Adipose tissue (tissue), 3 donors: ENCODE measurements around the gene GPR21. TPM values are rescaled to one million over a fixed set of nuclear protein-coding genes. Genes with fewer than 3 reads are reported as not detected.

Experiments
- H3K27ac ChIP-seq: one replicate; pipeline ENCODE4 v1.5.1; 2013; ENCODE audit warnings: low read depth, low read length
- WGBS, 3 donors: extraction: QIAGEN DNeasy Blood & Tissue Kit; methylation state at CpG; one replicate each; pipeline ENCODE4 v1.1.7; 2013; 5-methylcytosine and 5-hydroxymethylcytosine counted together
- polyA plus RNA-seq, 3 donors: library from polyadenylated mRNA; stranded (reverse); fragments of 200-250 nt; gene quantifications; one replicate each; pipeline ENCODE4 v1.2.3, GENCODE V29; 2013
- donor health status: healthy with polysubstance abuse.
- donor health status: Bipolar disorder and iron deficiency.
- donor health status: healthy.

GPR21 gene
- polyA plus RNA-seq: under 1 TPM in 2 of 3 donors, not detected in 1; 0.07 to 0.37 TPM

GRCh38 chr9:123033352-123033751 lies at the start of gene GPR21:
GPR21 (plus strand) TSS chr9:123033667; CDS start chr9:123034567, 900 bp downstream.
- no peak within 1 kb of the TSS for H3K27ac ChIP-seq
- WGBS, 3 donors: 39 to 66% (median 47%) methylated on average over 7 of the region's 7 CpGs

DNA sequence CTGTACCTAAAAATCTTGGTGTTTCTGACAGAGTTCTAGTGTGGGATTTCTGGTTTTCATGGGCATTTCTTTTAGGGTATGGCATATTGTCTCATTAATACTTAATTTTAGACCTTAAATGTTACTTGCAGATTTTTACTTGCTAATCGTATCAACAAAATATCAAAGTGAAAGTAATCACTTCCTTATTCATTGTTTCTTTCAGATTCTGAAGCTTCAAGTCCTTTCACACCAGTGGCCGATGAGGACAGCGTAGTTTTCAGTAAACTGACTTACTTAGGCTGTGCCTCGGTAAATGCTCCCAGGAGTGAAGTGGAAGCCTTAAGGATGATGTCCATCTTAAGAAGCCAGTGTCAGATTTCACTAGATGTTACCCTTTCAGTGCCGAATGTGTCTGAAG lies 47.5 kb upstream of the GPR21 start:
- 70 to 82% (median 74%) methylated on average over 5 of the region's 5 CpGs for WGBS, 3 donors
- no peak overlapping the region for H3K27ac ChIP-seq

DNA sequence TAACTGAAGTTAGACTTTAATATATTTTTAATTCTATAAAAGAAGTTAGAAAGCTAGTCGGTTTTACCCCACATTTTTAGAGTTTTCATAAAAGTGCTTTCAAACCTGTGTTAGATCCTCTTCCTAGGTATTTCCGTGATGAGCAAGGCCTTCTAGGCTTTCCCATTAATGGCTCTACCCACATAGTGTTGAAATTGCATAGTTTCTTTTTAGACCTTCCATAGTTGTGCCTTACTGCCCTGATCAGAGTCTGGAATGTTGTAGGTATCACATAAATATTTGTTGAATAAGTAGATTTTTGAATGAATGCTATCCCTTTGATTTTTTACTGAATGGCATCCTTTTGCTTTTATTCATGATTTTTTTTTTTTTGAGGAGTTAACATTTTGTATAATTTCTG lies 45.3 kb upstream of the GPR21 start:
- WGBS, 3 donors: 90 to 96% (median 94%) methylated on average over 2 of the region's 2 CpGs

DNA sequence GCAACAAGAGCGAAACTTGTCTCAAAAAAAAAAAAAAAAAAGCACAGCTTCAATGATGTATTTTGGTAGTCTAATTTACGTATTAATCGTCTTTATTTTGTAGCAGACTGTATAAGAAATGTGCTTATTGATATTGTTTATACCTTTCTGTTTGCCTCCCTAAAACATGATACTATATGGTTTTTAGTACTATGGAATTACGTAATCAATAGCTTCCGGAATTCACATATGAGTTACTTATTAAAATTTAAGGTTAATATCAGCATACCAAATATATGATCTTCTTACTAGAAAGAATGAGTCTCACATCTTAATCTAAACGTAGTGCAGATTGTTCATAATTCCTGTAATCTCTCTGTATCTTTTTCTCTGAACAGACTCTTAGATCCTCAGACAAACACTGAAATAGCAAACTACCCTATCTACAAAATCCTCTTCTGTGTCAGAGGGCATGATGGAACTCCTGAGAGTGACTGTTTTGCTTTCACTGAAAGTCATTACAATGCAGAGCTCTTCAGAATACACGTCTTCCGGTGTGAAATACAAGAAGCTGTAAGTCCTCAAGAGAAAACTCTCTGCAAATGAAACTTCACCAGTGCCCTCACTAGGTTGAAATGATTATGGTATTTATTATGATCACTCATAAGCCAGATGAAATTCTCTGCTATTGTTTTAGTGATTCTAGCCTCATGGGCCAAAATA lies 44.4 kb upstream of the GPR21 start:
- H3K27ac ChIP-seq: no peak overlapping the region
- WGBS, 3 donors: 70 to 81% (median 73%) methylated on average over 8 of the region's 8 CpGs

More for the DNA sequence above, 45.3 kb upstream of the GPR21 start:
- H3K27ac ChIP-seq: no peak overlapping the region

DNA sequence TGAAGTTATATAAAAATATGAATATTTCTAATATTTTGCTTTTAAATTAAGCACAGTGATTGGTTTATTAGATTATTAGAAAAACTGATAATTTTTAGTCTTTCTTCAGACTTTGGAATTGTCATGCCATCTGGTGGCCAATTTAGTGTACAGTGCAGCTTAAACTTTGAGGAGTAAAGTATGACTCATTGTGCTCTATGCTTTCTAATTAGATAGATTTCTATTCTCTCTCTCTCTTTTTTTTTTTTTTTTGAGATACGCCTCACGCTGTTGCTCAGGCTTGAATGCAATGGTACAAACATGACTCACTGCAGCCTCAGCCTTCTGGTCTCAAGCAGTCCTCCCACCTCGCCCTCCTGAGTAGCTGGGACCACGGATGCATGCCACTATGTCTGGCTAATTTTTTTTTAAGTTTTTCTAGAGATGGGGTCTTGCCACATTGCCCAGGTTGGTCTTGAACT lies 42.1 kb upstream of the GPR21 start:
- no peak overlapping the region for H3K27ac ChIP-seq
- 43 to 49% (median 45%) methylated on average over 4 of the region's 4 CpGs for WGBS, 3 donors

GRCh38 chr9:122996586-122996985 lies 36.9 kb upstream of the GPR21 start:
- 41 to 97% (median 87%) methylated on average over 1 of the region's 1 CpG for WGBS, 3 donors
- no peak overlapping the region for H3K27ac ChIP-seq

DNA sequence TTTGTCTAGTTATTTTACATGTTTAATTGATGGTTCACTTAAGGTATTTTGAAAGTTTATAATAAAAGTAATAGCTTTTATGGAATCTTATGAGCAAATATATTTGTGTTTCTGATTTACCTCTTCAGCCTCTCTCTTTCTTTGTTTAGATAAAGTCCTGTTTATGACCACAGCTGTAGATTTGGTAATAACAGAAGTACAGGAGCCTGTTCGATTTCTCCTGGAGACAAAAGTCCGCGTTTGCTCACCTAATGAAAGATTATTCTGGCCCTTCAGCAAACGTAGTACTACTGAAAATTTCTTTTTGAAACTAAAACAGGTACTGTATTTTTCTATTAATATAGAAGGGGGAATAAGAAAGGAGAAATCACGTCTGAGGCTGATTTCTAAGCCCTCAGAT lies 35.0 kb upstream of the GPR21 start:
- H3K27ac ChIP-seq: no peak overlapping the region
- 88 to 93% (median 92%) methylated on average over 5 of the region's 5 CpGs for WGBS, 3 donors

DNA sequence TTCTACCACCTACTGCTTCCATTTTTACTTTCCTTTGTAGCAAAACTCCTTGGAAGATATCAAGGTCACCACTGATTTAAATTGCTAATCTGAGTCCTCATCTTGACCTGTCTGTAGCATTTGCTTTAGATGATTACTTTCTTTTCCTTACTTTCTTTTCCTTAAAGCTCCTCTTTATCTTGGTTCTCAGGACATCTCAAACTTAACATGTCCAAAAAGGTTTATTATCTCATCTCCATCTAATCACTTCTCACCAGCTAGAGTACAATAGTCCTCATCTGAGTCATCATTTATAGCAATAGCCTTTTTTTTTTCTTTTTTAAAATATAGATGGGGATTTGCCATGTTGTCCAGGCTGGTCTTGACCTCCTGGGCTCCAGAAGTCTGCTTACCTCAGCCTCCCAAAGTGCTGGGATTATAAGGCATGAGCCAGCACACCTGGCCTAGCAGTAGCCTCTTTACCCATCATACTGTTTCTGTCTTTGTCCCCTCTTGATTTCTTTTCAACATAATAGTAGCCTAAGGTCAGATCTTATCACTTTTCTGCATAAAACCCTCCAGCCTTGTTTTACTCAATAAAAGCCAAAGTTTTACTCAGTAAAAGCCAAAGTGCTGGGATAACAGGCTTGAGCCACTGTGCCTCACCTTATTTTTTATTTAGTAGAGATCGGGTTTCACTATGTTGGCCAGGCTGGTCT lies 32.9 kb upstream of the GPR21 start:
- H3K27ac ChIP-seq: no peak overlapping the region
- WGBS, 3 donors: 92 to 100% (median 97%) methylated on average over 1 of the region's 1 CpG

DNA sequence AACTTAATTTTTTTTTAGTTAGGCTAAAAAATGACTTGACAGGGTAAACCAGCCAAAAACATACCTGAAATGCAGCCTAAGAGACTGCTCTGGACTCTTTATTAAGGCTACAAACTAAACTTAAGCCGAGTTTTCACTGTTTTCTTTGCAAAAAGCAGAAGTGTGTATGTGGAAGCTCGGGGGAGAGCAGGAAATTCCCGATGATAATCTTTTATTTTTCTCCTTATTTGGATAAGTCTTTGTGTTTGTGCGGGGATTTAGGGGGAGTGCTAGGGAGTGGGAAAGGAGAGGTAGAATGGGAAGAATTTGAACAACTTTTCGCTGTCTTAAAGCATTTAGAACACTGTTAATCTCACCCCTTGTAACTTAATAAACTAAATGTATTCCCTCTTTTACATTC lies 30.7 kb upstream of the GPR21 start:
- no peak overlapping the region for H3K27ac ChIP-seq
- 24 to 65% (median 25%) methylated on average over 5 of the region's 5 CpGs for WGBS, 3 donors

DNA sequence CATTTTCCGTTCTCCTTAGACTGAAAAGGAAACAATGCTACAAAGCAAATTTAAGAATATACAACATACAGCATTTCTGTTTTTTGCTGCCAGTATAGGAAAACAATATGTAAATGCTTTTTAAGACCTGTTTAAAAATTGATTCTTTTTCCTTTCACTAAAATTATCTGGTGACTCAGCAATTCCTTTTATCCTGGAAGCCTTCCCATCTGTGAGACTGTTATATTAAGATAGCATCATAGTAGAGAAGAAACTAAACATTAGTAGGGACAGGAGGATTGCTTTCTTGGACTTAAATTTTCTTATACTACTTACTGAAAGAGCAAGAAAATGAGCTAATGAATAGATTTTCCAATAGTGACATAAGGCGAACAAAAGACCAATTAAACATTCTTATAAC lies 30.0 kb upstream of the GPR21 start:
- H3K27ac ChIP-seq: no peak overlapping the region
- WGBS, 3 donors: 66 to 94% (median 91%) methylated on average over 2 of the region's 2 CpGs

DNA sequence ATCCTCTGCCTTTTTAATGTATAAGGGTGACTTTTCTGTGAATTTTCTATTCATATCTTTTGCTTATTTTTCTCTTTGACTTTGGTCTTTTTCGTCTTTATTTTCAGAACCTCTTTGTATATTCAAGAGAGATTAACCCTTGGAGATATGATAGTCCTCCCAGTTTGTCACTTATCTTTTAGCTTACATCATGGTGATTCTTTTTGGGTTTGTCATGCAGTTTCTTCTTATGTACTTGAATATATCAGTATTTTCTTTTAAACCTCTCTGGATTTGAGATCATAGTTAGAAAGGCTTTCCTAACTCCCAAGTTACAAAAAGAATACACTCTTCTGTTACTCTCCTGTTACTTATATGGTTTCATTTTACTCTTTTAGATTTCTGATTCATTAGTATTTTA lies 27.5 kb upstream of the GPR21 start:
- WGBS, 3 donors: 79 to 82% (median 82%) methylated on average over 1 of the region's 1 CpG
- H3K27ac ChIP-seq: no peak overlapping the region

- 80 to 90% (median 85%) methylated on average over 5 of the region's 5 CpGs for WGBS, 3 donors
- no peak overlapping the region for H3K27ac ChIP-seq
Observed at GRCh38 chr9:123007269-123007668, 26.2 kb upstream of the GPR21 start.

- H3K27ac ChIP-seq: no peak overlapping the region
Observed at GRCh38 chr9:123008909-123009308, 24.6 kb upstream of the GPR21 start.

GRCh38 chr9:123011380-123011779 lies 22.1 kb upstream of the GPR21 start:
- WGBS, 3 donors: 82 to 94% (median 88%) methylated on average over 3 of the region's 3 CpGs
- no peak overlapping the region for H3K27ac ChIP-seq

GRCh38 chr9:123011878-123012528 lies 21.5 kb upstream of the GPR21 start:
- no peak overlapping the region for H3K27ac ChIP-seq
- WGBS, 3 donors: 79 to 85% (median 80%) methylated on average over 3 of the region's 3 CpGs

- 87 to 99% (median 95%) methylated on average over 1 of the region's 1 CpG for WGBS, 3 donors
Observed at GRCh38 chr9:123016631-123017030, 16.8 kb upstream of the GPR21 start.

GRCh38 chr9:123020796-123021195 lies 12.7 kb upstream of the GPR21 start:
- no peak overlapping the region for H3K27ac ChIP-seq
- 53 to 79% (median 68%) methylated on average over 2 of the region's 2 CpGs for WGBS, 3 donors

More at GRCh38 chr9:123016631-123017030, 16.8 kb upstream of the GPR21 start:
- H3K27ac ChIP-seq: no peak overlapping the region

GRCh38 chr9:123026425-123026824 lies 7.0 kb upstream of the GPR21 start:
- WGBS, 3 donors: 97 to 100% (median 100%) methylated on average over 1 of the region's 1 CpG
- no peak overlapping the region for H3K27ac ChIP-seq

- H3K27ac ChIP-seq: no peak overlapping the region
- WGBS, 3 donors: 56 to 77% (median 60%) methylated on average over 3 of the region's 3 CpGs
Observed at GRCh38 chr9:123027517-123027916, 6.0 kb upstream of the GPR21 start.
